ENCODE results near the gene ARHGAP24.
"Not testable (repeated sequence)": the region's sequence is repeated elsewhere in the genome, so short reads cannot be mapped to it uniquely, and the experiment has no call there.

ARHGAP24 gene

DNA sequence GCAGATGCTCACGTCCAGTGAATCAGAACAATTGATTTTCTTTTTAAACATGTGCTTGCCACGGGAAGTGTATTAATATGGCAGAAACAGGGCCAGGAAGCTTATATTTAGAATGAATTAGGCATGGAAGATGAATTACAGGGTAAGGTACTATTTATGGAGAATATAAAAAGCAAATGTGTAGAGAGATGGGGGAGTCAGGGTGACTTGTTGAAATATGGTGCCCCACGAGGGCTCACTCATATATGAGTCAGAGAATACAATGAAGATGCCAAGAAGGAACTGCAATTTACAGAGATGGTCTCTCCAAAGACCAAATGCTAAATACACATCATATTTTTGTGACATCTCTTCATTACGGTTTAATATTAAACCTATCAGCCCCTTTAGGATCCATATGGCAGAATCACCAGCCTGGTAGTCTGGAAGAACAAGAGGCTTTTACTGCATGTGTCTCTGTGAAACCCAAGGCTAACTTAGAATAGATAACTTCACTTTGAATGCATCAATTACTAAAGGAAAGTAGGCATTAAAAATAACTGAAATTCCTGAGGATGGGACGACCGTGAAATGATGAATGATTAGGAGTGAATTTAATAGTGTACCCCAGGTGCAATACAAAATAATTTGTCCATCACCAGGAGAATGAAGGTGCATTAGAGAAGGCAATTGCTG lies 385.3 kb downstream of the ARHGAP24 start:
- DNase-seq (ENCODE audit: low read depth, low spot score), result no peak

- DNase-seq (ENCODE audit: low read depth, low spot score), result no peak
Measured at GRCh38 chr4:85861064-85861765, 386.3 kb downstream of the ARHGAP24 start.

- no peak for DNase-seq (ENCODE audit: low read depth, low spot score)
Measured at GRCh38 chr4:85862896-85863295, 387.9 kb downstream of the ARHGAP24 start.

- DNase-seq (ENCODE audit: low read depth, low spot score), result no peak
Measured at GRCh38 chr4:85864259-85865205, 389.6 kb downstream of the ARHGAP24 start.

DNA sequence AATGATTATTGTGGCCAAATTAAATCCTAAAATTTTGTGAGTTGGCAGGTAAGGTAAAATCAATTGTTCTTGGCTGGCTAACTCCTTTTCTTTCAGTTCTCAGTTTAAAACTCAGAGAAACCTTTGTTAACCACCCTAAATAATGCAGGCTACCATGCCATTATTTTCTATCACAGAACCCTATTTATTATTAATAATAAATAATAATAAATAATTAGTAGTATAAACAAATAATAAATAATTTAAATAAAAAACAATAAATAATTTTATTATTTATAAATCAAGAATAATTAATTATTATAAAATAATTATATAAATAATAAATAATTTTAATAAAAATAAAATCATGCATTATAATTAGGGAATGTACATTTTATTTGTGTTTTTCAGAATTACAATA lies 390.3 kb downstream of the ARHGAP24 start:
- DNase-seq (ENCODE audit: low read depth, low spot score), result no peak

GRCh38 chr4:85866508-85866907 lies 391.6 kb downstream of the ARHGAP24 start:
- DNase-seq (ENCODE audit: low read depth, low spot score), result no peak

DNA sequence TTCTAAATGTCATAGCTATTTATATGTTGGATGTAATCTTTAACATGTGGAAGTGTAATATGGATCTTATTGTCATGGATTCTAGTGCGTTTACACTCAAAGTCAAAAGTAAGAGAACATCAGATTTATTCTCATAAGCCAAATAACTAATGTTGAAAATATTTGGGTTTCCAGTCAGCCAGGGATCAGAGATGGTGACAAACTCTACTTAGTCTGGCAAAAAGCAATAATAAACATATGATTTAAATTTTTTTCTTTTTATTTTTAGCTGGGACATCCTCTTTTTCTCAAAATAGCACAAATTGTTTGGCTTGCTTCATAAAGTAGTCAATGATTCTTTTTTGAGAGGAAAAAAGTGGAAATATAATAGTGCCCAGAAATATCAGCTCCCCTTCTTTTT lies 392.3 kb downstream of the ARHGAP24 start:
- DNase-seq (ENCODE audit: low read depth, low spot score), result no peak

- no peak for DNase-seq (ENCODE audit: low read depth, low spot score)
Measured at GRCh38 chr4:85869181-85869580, 394.2 kb downstream of the ARHGAP24 start.

DNA sequence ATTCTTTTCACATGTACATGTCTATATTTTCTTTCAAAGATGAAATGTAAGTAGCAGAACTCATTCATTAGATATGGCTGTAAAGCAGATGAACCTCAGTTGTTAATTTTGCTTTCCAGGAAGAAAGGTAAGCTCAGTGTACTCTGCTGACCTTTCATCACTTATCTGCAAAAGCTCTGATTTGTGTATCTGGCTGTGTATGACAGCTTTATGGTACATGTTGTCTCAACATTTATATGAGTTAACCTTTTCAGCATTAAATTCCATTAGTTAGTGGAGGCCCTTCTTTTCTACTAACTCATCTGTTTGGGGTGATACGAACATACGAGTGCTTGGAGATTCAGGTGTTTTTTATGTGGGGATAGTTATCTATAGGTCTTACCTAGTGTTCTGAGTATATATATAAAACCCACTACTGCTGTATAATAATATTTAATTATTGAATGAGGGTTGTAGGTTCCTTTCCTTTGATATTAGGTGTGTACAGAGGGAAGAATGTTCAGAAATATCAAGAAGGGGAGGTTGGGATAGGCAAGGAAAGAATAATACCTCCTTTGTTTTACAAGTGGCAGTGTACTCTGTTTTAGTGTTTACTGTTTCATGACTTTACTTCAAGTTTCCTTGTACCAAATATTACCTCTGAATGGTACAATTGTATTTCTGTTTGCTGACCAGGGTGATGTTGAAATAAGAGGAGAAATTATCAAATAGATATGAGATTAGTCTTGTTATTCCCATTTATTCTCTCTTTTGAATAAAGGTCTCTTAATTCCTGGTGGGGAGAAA lies 395.5 kb downstream of the ARHGAP24 start:
- no peak for DNase-seq (ENCODE audit: low read depth, low spot score)

GRCh38 chr4:85873566-85873965 lies 398.6 kb downstream of the ARHGAP24 start:
- DNase-seq (ENCODE audit: low read depth, low spot score), result no peak

DNA sequence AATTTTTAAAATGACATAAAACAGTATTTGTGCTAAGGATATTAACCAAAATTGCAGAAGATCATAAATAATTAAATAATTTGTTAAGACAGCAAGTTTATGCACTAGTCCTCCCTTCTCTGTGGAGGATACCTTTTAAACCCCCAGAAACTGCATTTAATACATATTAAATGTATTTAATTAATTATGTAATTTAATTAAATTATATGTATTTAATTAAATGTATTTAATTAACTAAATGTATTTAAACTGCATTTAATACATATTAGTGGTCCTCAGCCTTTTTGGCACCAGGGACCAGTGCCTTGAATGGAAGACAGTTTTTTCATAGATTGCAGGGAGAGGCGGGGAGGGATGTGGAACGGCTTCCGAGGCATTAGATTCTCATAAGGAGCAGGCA lies 404.6 kb downstream of the ARHGAP24 start:
- DNase-seq (ENCODE audit: low read depth, low spot score), result no peak

GRCh38 chr4:85883180-85883579 lies 408.2 kb downstream of the ARHGAP24 start:
- DNase-seq (ENCODE audit: low read depth, low spot score), result no peak

DNA sequence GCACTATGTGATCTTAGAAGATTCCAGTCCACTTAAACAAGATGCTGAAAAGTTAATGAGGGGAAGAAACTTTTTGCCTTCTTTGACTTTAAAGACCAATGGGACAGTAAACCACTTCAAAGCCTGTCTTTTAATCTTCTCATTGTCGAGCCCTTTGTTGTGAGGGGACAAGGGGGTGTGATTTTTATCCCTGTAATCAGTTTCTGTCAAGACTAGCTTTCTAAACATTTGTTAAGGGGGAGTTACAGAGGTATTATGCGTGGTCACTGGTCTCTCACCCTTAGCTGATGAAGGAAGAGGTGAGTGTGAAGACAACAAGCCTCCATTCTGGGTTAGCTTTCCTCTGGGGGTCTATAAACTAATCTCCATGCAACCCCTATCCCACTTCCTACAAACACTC lies 409.3 kb downstream of the ARHGAP24 start:
- no peak for DNase-seq (ENCODE audit: low read depth, low spot score)

GRCh38 chr4:85886665-85887064 lies 411.7 kb downstream of the ARHGAP24 start:
- no peak for DNase-seq (ENCODE audit: low read depth, low spot score)

DNA sequence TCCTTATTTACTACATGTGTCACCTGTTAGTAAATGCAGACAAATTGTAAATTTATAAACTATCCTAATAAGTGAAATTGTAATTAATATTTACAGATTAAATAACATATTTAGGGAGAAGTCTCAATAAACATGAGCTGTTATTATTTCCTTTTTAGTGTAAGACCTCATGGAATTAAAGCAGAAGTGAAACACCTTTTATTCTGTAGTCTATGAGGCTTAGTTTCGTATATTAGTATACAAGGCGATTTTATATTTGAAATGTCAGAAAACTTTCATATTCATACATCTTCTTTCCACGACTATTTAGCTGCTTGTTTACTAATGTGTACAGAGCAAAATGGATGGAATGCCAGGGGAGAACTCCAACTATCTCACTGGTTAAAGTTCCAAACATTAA lies 414.4 kb downstream of the ARHGAP24 start:
- DNase-seq (ENCODE audit: low read depth, low spot score), result no peak

DNA sequence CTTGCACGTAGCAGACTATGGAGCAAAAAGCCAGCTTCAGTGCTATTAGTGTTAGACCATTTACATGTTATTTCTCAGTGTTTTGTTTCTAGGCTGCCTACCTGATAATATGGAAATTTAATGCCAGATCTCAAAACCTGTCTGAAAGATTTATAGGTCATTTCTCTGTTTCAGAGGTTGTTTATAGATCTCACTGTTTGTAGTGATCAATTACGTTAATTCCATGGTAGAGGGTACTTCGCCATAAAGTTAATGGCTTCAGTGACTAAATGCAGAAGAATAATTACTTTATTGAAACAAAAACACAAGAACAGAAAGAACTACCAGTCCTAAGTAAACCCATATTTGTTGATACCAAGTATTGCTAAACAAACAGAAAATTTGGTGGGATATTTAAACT lies 420.8 kb downstream of the ARHGAP24 start:
- DNase-seq (ENCODE audit: low read depth, low spot score), result no peak

- no peak for DNase-seq (ENCODE audit: low read depth, low spot score)
Measured at GRCh38 chr4:85898231-85898630, 423.3 kb downstream of the ARHGAP24 start.

GRCh38 chr4:85901500-85901899 lies 426.6 kb downstream of the ARHGAP24 start:
- DNase-seq (ENCODE audit: low read depth, low spot score), result no peak

DNA sequence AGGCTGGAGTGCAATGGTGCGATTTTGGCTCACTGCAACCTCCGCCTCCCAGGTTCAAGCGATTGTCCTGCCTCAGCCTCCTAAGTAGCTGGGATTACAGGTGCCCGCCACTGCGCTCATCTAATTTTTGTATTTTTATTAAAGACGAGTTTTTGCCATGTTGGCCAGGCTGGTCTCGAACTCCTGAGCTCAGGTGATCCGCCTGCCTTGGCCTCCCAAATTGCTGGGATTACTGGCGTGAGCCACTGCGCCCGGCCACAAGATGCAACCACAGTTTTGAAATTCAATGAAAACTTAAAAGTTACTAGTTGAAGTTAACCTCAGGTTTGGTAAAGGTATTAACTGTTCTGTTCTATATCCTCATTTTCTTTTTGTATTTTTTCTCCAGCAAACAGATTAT lies 427.7 kb downstream of the ARHGAP24 start:
- DNase-seq (ENCODE audit: low read depth, low spot score), result not testable (repeated sequence)

- no peak for DNase-seq (ENCODE audit: low read depth, low spot score)
Measured at GRCh38 chr4:85905761-85906160, 430.8 kb downstream of the ARHGAP24 start.

DNA sequence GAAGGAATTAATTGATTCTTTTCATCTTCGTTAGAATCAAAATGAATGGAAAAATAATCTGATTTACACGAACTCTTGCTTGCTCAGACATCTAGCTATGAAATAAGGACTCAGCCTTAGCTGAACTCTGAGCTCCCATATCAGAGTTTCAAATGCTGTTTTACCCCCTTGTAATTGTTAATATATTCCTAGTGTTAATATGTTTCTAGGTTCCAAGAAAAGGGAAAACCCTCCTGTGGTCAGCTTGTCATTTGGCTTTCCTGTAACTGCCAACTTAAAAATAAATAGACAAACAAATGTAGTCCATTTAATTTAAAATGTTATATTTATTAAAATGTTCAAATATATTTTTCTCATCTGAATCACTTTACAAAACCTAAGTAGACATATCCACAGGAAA lies 432.1 kb downstream of the ARHGAP24 start:
- DNase-seq (ENCODE audit: low read depth, low spot score), result no peak

- DNase-seq (ENCODE audit: low read depth, low spot score), result no peak
Measured at GRCh38 chr4:85909851-85910250, 434.9 kb downstream of the ARHGAP24 start.

Measured in activated CD4-positive, CD25-positive, alpha-beta regulatory T cell treated with anti-CD3 and anti-CD28 coated beads, Interleukin-2, amount 50 U/mL, for 16 hours (primary cell).